Motor neuron (in vitro differentiated cells): Measurements from ENCODE around the gene NSUN6. TPM values are rescaled to one million over a fixed set of nuclear protein-coding genes. Genes with fewer than 3 reads are reported as not detected.

ENCODE experiments used
- ATAC-seq, 8 experiments: fragments of 200-7000 bp; cut with Tn5 transposase; replicated peaks in 6 of 8; 2 replicates each; pipeline ENCODE4 v1.8.0; 2021; ENCODE audit warnings: mild to moderate bottlenecking in 8 of 8, moderate library complexity in 8 of 8
- H3K27ac ChIP-seq, 2 donors: fragments of 250-450 bp; sonication (Bioruptor Pico); 2 replicates each; pipeline ENCODE4 v1.9.0; 2021; ENCODE audit warnings: antibody characterized with exemption in 2 of 2, mild to moderate bottlenecking in 2 of 2, moderate library complexity in 1 of 2
- H3K4me1 ChIP-seq, 2 donors: fragments of 250-450 bp; sonication (Bioruptor Pico); replicated peaks in 1 of 2; 2 replicates each; pipeline ENCODE4 v1.6.1; 2021; ENCODE audit warnings: antibody characterized with exemption in 2 of 2, mild to moderate bottlenecking in 2 of 2, moderate library complexity in 1 of 2
- H3K4me3 ChIP-seq, 5 donors: fragments of 250-450 bp; sonication (Bioruptor Pico); 2 replicates each; pipeline ENCODE4 v1.9.0; 2021; ENCODE audit warnings: antibody characterized with exemption in 5 of 5, mild to moderate bottlenecking in 5 of 5, moderate library complexity in 4 of 5
- WGBS, 10 experiments: fragments of 450-650 bp; shearing (Covaris generic); methylation state at CpG; one replicate each; pipeline ENCODE4 v1.0.0; 2022; 5-methylcytosine and 5-hydroxymethylcytosine counted together
- in situ Hi-C, 9 experiments: fragments of 400-800 bp; cut with MboI; loops; one replicate each; pipeline ENCODE4 v1.15.0; 2021; ENCODE audit warnings: low sequenced_read_pairs in 9 of 9, low pct_unique_long_range_greater_than_20kb in 2 of 9; ENCODE audit not compliant: unreplicated experiment in 9 of 9
- total RNA-seq, 8 experiments: library from RNA; unstranded; fragments of 300-600 nt; gene quantifications; 2 replicates each; pipeline versions ENCODE4 v1.2.3 to v1.2.4, GENCODE V29; 2022

The NSUN6 gene
- total RNA-seq, 8 experiments from 2014 or later = 13.0 to 37.4 (median 23.9) TPM

GRCh38 chr10:18533896-18534295 is 117.5 kb downstream of the NSUN6 start:
- WGBS, 10 experiments = 86 to 100% (median 97%) methylated on average over 1 to 5 of the region's 5 CpGs; no CpG with 5 or more reads in 2 of the 10 experiments
- in situ Hi-C loops = no loop called here
- ATAC-seq = no peak
- H3K4me1 ChIP-seq = peaks cover 0 to 6% of the 10 kb centered on the region in 2 donors
- H3K4me3 ChIP-seq = no peak overlapping the region
- H3K27ac ChIP-seq = no peak overlapping the region

GRCh38 chr10:18532881-18533535 is 118.4 kb downstream of the NSUN6 start:
- no peak overlapping the region for H3K27ac ChIP-seq
- peaks cover 0 to 6% of the 10 kb centered on the region in 2 donors for H3K4me1 ChIP-seq
- no peak overlapping the region for H3K4me3 ChIP-seq
- 78 to 100% (median 91%) methylated on average over 1 to 7 of the region's 7 CpGs for WGBS, 10 experiments
- ATAC-seq = no peak
- in situ Hi-C loops = no loop called here

- Histone ChIP-seq H3K4me3 (no peak overlapping the region), H3K27ac (no peak overlapping the region), H3K4me1 (peaks cover 0 to 3% of the 10 kb centered on the region in 2 donors)
- 65 to 100% (median 94%) methylated on average over 2 to 3 of the region's 3 CpGs; no CpG with 5 or more reads in 2 of the 10 experiments for WGBS, 10 experiments
- ATAC-seq = no peak
- in situ Hi-C loops = no loop called here
These were observed 123.1 kb downstream of the NSUN6 start for GRCh38 chr10:18528292-18528691.

GRCh38 chr10:18527687-18528086 is 123.7 kb downstream of the NSUN6 start:
- 60 to 100% (median 92%) methylated on average over 1 to 2 of the region's 2 CpGs; no CpG with 5 or more reads in 1 of the 10 experiments for WGBS, 10 experiments
- no peak overlapping the region for H3K4me3 ChIP-seq
- no peak overlapping the region for H3K27ac ChIP-seq
- in situ Hi-C loops = no loop called here
- ATAC-seq = no peak
- peaks cover 0 to 3% of the 10 kb centered on the region in 2 donors for H3K4me1 ChIP-seq

GRCh38 chr10:18523858-18524257 is 127.5 kb downstream of the NSUN6 start:
- 75 to 100% (median 90%) methylated on average over 1 to 2 of the region's 2 CpGs; no CpG with 5 or more reads in 1 of the 10 experiments for WGBS, 10 experiments
- no peak overlapping the region for H3K4me3 ChIP-seq
- H3K4me1 ChIP-seq = peaks cover 0 to 3% of the 10 kb centered on the region in 2 donors
- in situ Hi-C loops = loop anchor here in 4 of 9 experiments (25.0 kb wide), 2 partner anchors 88 to 138 kb away; partner anchors contain the start of genes ARL5B (in 1 of the 4) and NSUN6 (in 1 of the 4)
- no peak for ATAC-seq
- H3K27ac ChIP-seq = no peak overlapping the region

GRCh38 chr10:18523025-18523424 is 128.4 kb downstream of the NSUN6 start:
- Histone ChIP-seq H3K4me1 (peaks cover 0 to 3% of the 10 kb centered on the region in 2 donors), H3K27ac (no peak overlapping the region), H3K4me3 (no peak overlapping the region)
- in situ Hi-C loops = loop anchor here in 4 of 9 experiments (25.0 kb wide), 2 partner anchors 89 to 139 kb away; partner anchors contain the start of genes ARL5B (in 1 of the 4) and NSUN6 (in 1 of the 4)
- no peak for ATAC-seq
- 20 to 83% (median 80%) methylated on average over 1 of the region's 1 CpG; no CpG with 5 or more reads in 3 of the 10 experiments for WGBS, 10 experiments

GRCh38 chr10:18516851-18517250 is 134.5 kb downstream of the NSUN6 start:
- in situ Hi-C loops = loop anchor here in 4 of 9 experiments (25.0 kb wide), 2 partner anchors 95 to 145 kb away; partner anchors contain the start of genes ARL5B (in 1 of the 4) and NSUN6 (in 1 of the 4)
- no peak overlapping the region for H3K4me3 ChIP-seq

GRCh38 chr10:18514537-18514936 is 136.8 kb downstream of the NSUN6 start:
- Histone ChIP-seq H3K4me3 (no peak overlapping the region), H3K4me1 (no peaks in the 10 kb centered on the region), H3K27ac (no peak overlapping the region)
- no peak for ATAC-seq
- in situ Hi-C loops = loop anchor here in 4 of 9 experiments (25.0 kb wide), 2 partner anchors 98 to 148 kb away; partner anchors contain the start of genes ARL5B (in 1 of the 4) and NSUN6 (in 1 of the 4)

More at GRCh38 chr10:18516851-18517250, 134.5 kb downstream of the NSUN6 start:
- no peaks in the 10 kb centered on the region for H3K4me1 ChIP-seq
- WGBS, 10 experiments = 0 to 100% (median 82%) methylated on average over 2 to 3 of the region's 3 CpGs; no CpG with 5 or more reads in 2 of the 10 experiments
- no peak overlapping the region for H3K27ac ChIP-seq
- no peak for ATAC-seq

- H3K4me3 ChIP-seq = no peak overlapping the region
- 27 to 100% (median 85%) methylated on average over 1 to 4 of the region's 4 CpGs; no CpG with 5 or more reads in 1 of the 10 experiments for WGBS, 10 experiments
- no peak for ATAC-seq
- H3K4me1 ChIP-seq = no peaks in the 10 kb centered on the region
- in situ Hi-C loops = loop anchor here in 4 of 9 experiments (25.0 kb wide), 2 partner anchors 104 to 154 kb away; partner anchors contain the start of genes ARL5B (in 1 of the 4) and NSUN6 (in 1 of the 4)
- no peak overlapping the region for H3K27ac ChIP-seq
These were observed 142.8 kb downstream of the NSUN6 start for GRCh38 chr10:18508587-18508986.

GRCh38 chr10:18505456-18506118 is 145.8 kb downstream of the NSUN6 start:
- Histone ChIP-seq H3K4me1 (peaks cover 0 to 9% of the 10 kb centered on the region in 2 donors), H3K27ac (no peak overlapping the region), H3K4me3 (no peak overlapping the region)
- in situ Hi-C loops = loop anchor here in 4 of 9 experiments (25.0 kb wide), 2 partner anchors 107 to 157 kb away; partner anchors contain the start of genes ARL5B (in 1 of the 4) and NSUN6 (in 1 of the 4)
- ATAC-seq = no peak
- WGBS, 10 experiments = 49 to 94% (median 84%) methylated on average over 4 to 11 of the region's 11 CpGs

GRCh38 chr10:18504161-18504560 is 147.2 kb downstream of the NSUN6 start:
- Histone ChIP-seq H3K27ac (no peak overlapping the region), H3K4me1 (peaks cover 0 to 18% of the 10 kb centered on the region in 2 donors), H3K4me3 (no peak overlapping the region)
- no peak for ATAC-seq
- WGBS, 10 experiments = 14 to 100% (median 89%) methylated on average over 1 to 5 of the region's 5 CpGs; no CpG with 5 or more reads in 3 of the 10 experiments
- in situ Hi-C loops = loop anchor here in 4 of 9 experiments (25.0 kb wide), 2 partner anchors 108 to 158 kb away; partner anchors contain the start of genes ARL5B (in 1 of the 4) and NSUN6 (in 1 of the 4)

GRCh38 chr10:18501629-18502028 is 149.8 kb downstream of the NSUN6 start:
- Histone ChIP-seq H3K4me3 (no peak overlapping the region), H3K4me1 (peaks cover 0 to 26% of the 10 kb centered on the region in 2 donors), H3K27ac (no peak overlapping the region)
- WGBS, 10 experiments = 60 to 100% (median 75%) methylated on average over 1 to 5 of the region's 5 CpGs; no CpG with 5 or more reads in 1 of the 10 experiments
- in situ Hi-C loops = loop anchor here in 4 of 9 experiments (25.0 kb wide), 2 partner anchors 111 to 161 kb away; partner anchors contain the start of genes ARL5B (in 1 of the 4) and NSUN6 (in 1 of the 4)
- no peak for ATAC-seq
